ENCODE data around the gene GPS1.

The GPS1 gene

DNA sequence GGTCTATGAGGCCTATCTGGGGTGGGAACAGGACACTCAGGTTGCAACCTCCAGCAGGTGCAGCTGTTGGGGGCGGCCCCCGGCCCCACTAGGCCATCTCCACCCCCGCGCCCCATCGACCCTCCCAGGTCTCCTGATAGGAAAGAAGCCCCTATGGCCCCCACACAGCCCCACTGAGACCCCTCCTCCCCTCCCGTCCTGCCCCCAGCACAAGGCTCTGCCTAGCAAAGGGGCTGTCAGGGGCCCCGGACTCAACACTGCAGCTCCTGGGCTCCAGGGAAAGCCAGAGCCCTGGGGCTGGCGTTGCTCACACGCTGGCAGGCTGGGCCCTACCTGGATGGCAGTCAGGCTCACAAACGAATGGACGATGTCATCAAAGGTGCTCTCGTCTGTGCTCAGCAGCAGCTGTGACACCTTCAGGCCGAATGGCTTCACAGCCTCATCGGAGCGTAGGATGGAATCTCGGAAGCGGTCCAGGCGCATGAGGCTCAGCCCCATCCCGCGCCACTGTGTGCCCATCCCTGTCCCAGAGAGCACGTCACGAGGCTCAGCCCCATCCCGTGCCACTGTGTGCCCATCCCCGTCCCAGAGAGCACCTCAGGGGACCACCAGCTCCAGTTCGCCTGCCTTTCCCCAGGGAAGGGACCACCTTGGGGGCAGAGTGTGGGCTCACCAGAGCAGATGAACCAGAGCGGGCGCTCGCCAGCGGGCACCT is 39.0 kb downstream of the GPS1 start:
- no peak for DNase-seq (ENCODE audit: low read depth)

DNA sequence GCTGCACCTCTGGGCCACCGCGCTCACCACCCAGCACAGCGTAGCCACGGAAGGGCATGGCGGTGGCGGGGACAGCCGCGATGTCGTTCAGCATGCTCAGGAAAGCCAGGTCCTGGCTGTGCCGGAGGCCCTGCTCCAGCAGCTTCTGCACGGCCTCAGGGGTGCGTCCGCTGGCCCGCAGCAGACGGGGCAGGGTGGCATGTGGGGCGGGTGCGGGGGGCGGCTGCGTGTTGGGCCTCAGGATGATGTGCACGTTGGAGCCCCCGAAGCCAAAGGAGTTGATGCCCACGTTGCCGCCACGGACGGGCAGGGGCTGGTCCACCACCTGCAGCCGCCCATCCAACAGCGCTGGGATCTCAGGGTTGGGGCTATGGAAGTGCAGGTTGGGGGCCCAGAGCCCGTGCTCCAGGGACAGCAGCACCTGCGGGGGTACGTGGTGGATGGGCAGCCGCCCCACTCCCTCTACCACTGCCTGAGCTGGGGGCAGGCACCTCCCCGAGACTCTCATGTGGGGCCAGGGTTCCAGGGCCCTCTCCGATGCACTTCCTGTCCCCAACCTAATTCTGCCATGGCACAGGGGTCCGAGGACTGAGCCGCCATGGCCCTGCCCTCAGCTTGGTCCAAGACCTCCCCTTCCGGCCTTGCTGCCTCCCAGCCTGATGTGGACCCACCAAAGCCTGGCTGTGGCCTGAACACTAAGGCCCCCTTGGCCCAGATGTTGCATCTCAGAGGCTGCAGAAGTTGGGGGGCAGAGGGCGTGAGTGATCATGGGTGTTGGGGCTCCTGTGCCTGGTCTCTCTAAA is 39.8 kb downstream of the GPS1 start:
- no peak for DNase-seq (ENCODE audit: low read depth)

DNA sequence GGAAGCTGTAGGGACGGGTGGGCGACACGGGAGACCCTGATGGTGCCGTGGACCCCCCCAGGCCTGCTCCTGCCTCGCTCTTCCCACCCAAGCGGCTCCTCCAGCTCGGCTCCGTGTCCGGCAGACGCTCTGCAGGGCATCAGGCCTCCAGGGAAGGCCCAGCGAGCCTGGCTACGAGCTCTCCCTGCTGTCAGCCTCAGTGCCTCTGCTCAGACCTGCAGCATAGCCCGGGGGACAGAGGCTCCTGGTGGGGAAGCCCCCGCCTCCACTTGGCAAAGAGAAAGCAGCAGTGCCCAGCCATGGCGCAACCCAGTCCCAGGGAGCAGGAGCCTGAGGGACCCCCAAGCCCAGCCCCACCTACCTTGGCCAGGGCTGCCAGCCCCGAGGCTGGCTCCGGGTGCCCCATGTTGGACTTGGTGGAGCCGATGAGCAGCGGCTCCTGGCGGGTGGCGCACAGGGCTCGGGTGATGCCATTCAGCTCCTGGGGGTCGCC is 40.4 kb downstream of the GPS1 start:
- DNase-seq (ENCODE audit: low read depth): no peak

DNA sequence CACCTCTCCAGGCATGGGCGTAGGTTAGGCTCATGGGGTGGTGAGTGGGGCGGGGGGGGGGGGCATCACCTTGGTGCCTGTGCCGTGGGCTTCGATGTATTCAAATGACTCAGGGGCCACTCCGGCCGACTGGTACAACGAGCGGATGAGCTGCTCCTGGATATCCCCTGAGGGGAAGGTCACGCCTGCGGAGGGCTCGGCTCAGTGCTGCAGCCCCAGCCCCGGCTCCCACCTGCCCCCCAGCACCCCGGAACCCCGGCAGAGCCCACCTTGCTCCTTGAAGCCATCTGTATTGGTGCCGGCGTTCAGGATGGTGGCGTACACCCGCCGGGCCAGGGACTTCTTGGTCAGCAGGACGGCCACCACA is 40.9 kb downstream of the GPS1 start:
- no peak for DNase-seq (ENCODE audit: low read depth)

DNA sequence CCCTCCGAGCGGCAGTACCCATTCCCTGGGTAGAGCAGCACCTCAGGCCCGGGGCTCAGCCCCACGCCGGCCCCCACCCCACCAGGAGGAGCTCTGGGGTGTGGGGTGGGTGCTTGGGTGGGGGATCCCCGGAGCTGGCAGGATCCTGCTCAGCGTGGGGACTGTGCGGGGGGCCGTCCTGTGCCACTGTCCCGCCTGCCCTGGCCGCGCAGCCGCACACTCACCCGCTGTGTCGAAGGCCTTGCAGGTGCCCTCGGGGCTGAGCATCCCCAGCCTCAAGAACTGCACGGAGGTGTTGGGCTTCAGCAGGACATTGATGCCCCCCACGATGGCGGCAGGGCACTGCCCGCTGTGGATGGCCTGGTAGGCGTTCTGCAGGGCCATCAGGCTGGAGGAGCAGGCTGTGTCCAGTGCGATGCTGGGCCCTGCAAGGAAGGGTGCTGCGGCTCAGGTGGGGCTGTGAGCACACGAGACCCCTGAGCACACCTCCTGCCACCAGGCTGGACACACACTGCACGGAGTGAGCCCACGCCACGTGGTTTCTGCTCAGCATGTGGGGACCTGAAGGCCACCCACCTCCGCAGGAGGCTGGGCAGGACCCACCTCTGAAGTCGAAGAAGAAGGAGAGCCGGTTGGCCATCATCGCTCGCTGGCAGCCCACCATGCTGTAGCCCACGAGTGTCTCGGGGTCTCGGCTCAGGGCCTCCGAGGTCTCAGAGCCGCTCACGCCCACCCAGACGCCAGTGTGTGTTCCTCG is 41.5 kb downstream of the GPS1 start:
- DNase-seq (ENCODE audit: low read depth): no peak

DNA sequence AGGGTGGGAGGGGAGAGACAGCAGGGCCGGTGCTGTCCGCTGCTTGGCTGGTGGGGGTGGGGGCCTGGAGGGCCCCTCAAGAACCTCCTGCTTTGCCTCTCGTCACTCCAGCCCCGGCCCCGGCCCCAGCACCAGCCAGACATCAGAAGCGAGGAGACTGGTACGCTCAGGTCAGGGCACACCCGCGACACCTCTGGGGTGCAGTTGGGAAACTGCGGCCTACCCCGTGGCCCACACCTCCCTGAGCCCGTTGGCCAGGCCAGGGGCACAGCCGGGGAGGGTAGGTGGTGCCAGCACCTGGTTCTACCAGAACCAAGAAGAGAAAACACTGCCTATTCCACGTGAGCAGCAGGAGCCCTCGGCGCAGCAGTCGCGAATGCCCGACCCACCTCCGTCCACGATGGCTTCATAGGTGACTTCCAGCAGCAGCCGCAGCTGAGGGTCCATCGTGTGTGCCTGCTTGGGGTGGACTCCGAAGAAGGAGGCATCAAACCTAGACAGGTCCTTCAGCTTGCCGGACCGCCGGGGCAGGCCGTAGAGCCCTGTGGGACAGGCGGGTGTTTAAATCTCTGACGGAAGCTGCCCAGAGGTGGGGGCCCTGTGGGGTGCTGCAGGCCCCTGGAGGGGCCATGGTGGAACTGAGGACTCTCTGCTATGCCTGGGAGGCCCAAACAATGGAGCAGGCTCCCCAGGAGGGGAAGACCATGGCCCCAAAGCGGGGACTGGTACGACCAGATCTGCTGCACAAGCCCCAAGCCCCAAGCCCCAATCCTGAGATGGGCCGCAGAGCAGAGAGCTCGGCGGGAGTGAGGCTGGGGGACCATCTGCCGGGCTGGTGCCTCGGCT is 43.5 kb downstream of the GPS1 start:
- DNase-seq (ENCODE audit: low read depth): no peak

DNA sequence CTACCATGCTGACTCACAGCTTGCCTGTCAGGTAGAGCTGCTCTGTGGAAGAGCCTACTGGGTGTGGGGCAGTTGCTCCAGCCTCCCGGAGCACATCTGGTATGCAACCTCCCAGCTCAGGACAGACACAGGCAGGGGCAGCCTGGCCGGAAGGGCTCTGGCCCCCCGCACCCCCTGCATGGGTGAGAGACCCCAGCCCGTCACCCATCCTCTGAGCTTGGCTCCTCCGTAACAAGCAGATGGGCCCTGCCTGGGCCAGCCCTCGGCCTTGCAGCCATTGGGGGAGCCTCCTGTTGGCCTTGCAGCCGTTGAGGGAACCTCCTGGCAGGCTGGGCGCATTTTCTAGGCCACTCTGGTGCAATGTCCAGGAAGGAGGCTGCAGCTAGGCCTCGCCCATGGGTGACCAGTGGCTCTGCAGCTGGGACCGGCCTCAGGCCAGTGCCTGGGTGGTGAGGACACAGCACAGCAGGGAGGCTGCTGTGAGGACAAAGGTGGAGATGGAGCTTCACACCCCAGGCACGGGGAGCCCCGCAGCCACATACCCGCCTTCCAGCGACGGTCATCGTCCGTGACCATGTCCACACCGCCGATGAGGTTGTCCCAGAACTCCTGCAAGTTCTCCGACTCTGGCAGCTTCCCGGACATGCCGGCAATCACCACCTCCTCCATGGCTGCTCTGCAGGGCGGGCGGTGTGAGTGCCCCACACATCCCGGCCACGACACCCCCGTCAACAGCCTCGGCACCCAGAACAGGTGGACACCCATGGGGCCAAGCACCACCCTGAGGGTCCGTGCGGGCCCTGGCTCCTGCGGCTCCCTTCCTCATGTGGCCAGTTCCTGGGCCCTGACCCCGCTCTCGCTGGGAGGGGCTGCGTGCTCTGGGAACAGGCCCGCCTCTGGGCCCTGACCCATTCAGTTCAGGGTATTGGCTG is 44.3 kb downstream of the GPS1 start:
- DNase-seq (ENCODE audit: low read depth): no peak

DNA sequence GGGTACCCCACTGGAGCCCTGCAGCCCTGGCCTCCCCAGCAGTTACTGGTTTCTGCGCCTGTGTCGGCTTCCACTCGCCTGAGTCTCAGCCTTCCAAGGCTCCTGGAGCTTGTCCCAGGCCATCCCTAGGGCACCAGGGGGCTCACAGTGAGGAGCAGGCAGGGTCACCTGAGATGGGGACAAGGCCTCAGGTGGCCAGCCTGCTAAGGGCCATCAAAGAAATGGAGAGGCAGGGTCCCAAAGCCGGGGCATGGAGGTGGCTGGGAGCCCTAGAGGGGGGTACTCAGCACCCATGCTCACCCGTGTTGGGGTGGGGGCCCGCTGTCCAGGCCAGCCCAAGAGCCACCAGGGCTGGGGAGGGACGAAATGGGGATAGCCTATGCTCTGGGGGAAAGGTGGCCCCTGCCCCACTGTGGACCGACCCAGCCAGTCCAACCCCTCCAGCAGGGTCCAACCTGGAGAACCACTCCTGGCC is 45.0 kb downstream of the GPS1 start:
- no peak for DNase-seq (ENCODE audit: low read depth)

DNA sequence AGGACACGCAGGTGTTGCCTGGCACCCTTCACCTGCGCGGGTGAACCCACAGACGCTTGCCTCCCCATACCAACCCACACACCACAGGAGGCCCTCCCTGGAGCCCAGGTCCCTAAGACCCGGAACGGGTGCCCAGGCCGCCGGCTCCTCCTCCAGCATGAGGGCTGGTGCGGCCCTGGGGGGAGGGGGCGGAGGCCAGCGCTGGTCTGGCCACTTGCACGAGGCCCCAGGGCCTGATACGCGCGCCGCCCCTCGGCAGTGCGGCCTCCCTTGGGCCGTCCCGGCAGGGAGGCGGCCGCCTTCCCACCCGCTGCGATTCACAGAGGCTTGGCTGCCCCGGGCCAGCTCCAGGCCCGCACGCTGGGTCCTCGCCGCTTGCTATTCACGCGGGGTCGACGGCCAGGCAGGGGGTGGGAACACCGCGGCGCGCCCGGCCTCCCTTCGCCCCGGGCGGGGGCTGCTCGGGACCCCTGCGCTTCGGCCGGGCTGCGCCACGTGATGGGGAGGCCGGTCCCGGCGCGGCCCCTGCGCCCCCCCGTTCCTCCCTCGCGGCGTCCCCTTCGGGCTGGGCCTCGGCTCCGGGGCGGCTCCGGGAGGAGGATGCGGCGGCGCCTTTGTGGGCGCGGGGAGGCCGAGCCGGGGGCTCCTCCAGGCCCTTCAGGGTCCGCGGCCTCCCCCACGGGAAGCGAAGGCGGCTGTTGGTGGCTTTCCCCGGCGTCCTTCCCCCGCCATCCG is 45.7 kb downstream of the GPS1 start:
- peak; percentile 15 for DNase-seq (ENCODE audit: low read depth)

DNA sequence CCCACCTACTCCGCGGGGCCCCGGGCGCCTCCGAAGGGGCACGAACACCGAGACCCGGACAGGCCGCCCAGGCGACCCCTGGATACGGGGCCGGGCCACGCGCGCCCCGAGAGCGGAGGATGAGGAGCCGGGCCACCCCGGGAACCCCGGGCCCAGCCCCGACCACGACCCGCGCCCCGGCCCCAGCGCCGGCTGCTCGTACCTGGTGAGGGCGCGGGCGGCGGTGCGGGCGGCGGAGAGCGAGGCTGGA is 46.1 kb downstream of the GPS1 start:
- DNase-seq (ENCODE audit: low read depth): no peak

DNA sequence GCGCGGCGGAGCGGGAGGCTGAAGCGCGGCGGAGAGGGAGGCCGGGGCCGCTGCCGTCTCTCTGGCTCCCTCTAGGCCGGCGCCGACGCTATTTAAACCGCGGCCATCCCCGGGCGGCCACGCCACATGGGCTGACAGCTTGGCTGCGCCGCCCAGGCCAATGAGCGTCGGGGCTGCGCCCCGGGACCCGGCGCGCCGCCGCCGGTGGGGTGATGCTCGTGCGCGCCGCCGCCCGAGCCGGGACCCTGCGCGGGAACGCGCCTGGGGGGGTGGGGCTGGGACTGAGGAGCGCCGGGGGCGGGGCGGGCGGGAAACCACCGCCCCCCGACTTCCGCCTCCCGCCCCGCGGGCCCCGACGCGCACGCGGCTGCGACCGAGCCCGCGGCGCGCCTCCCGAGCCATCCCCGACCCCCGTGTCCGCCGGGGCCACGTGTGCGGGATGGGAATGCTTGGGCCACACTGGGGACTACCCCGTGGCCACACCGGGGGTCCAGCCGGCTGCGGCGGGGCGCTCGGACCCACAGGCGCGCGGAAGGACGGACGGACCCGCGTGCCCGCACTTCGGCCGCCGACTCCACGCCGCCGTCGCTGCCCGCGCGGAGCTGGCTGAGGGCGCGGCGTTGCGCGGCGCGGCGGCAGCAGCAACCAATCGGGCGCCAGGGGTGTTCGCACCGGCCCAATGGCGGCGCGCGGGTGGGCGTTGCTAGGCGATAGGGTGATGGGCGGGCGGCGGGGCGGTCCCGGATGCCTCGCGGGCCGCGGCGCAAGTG is 46.7 kb downstream of the GPS1 start, which contains the start of gene FASN:
FASN (minus strand) TSS at position 68 of the 770 bp plus-strand sequence. CDS start 1,791 bp downstream, outside the sequence.
- DNase-seq (ENCODE audit: low read depth): peak; percentile 56

DNA sequence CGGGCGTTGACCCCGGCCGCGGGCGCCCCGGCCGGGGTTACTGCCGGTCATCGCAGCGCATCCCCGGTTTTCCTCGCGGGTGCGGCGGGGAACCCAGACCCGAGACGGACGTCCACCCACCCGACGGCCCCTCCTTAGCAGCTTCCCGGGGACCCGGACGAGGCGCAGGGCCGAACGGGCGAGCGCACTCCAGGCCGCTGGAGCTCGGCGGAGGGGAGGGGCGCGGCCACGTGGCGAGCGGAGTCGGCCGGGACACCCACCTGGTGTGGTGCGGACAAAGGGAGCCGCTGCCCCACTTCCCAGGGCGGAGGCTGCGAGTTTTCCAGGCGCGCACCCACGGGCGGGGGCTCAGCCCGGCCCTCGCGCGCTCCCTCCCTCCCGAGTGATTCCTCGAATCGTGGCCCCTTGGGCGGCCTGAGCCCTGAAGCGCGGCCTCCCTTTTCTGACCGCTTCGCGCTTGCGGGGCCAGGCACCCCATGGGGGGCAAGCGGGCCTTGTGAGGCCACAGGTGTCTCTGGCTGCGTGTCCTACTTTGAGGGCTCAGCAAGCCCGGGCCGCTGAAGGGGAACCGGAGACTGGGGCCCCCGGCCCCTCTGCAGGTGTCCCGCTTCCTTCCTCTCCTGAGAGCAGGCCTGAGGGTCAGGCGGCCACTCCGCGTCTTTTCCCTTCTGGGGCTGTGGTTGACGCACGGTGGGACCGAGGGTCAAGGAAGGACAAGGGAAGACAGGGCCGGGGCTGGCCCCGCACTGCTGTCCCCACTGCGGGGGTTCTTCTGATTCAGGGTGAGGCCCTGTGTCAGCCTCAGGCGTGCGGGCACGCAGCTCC is 47.5 kb downstream of the GPS1 start:
- no peak for DNase-seq (ENCODE audit: low read depth)

DNA sequence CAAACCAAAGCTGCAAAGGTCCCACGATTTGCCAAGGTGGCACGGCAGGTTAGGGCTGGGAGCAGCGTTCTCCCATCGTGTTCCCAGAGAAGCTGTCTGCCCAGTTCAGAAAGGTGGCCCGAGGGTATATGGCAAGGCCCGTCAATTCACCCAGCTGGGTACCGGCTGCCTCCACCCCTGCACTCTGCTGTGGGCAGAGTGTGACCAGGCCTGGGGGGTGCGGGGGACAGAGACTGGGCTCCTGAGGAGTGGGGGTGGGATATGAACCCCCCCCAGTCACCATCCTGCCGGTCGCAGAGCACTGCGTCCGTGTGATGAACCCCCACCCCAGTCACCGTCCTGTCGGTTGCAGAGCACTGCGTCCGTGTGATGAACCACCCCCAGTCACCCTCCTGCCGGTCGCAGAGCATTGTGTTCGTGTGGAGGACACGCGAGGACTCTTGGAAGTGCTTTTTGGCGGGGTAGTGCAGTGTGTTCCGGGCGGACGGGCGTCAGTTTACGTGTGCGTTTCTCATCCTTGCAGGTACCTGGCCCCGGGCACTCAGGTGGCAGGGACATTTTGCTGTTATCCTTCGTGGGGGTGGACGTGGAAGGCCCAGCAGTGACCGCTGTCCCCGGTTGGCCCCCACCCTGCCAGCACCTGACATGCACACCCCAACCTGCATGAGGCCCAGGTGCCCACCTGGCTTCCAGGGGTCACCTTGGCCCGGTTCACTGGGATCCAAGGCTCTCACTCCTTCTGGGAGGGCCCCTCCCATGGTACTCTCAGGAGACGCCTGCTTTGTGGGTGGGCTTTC is 49.0 kb downstream of the GPS1 start:
- DNase-seq (ENCODE audit: low read depth): no peak

DNA sequence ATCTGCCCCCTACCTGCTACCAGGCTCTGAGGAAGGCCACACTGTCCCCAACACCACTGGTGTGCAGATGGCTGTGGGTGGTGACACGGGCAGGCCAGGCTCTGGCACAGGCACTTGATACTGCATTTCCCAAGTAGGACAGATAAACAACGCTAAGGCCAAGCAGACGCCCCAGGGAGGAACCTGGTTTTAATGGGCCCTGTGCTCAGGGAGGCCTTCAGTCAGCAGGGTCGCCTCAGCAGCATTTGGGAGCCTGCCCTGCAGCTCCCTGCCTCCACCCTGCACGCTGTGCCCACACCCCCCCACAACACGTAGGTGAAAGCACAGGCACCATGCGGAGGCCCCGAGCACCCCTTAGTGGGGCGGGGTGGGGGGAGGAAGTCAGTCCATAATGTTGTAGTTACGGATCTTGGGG is 49.6 kb downstream of the GPS1 start:
- DNase-seq (ENCODE audit: low read depth): no peak

DNA sequence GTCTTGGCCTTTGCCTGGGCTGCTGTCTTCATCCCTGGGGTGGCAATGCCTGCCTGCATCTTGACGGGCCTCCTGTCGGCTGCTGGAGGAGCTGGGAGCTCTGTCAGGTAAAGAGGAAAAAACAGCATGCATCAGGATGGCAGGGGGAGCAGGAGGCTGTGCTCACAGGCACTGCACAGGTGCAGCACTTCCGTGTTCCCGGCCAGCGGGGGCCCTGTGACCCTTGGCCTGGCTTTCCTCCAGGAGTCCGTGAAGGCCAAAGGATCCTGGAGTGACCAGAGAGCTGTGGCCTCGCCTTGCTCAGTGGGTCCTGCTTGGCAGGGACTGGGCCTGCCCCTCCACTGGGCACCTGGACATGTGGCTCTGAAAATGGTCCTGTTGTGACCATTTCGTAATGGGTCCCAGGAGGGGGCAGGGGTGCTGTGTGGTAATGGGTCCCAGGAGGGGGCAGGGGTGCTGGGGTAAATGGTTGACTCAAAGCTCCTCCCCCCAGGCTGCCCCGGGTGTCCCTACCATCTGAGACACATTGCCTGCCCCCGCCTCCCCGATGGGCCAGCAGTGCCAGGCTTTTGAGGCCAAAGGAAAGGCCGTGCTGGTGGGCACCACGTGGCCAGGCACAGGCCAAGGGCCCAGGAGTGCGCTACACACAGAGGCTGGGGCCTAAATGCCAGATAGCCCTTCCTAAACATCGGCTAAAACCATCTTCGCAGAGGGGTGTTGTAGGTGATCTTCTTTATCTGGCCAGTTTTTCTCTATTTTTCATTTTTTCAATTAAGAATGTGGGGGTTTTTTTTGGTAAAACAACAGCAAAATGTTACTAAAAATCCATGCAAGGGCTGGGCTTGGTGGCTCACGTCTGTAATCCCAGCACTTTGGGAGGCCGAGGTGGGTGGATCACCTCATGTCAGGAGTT is 50.3 kb downstream of the GPS1 start:
- DNase-seq (ENCODE audit: low read depth): no peak
